ENCODE measurements around the gene LSP1.

DNA sequence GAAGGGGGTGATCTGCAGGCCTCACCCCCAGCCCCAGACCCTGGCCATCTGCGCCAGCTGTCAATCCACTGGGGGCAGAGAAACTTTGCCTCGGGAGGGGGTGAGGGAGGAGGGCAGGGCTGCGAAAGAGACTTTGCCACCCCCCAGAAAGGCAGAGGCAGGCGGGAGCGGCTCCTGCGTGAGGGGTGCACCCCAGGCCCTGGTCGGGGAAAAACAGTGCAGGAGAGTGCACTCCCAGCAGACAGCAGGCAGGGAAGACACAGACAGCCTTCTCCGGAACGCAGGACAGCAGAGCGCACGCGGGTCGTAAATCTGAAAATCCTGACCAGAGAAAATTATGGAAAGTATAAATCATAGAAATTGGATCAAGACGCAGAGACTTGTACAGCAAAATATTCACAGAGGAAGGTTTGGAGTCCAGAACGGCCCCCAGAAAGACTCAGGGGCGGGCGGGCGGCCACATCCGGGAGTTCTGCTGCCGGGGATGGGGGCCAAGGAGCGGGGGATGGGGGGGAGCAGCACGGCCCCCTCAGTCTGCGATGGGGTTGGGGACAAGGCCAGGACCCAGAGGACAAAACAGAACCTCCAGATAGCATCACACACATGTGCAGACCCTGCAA, 86.2 kb downstream of the LSP1 start:
- no peak for TF ChIP-seq CTCF (IDR thresholded peaks at IDR 0.05)
- no peak for TF ChIP-seq POLR2A (IDR thresholded peaks at IDR 0.05; ENCODE audit: low read depth)
- no peak for TF ChIP-seq POLR2AphosphoS5 (IDR thresholded peaks at IDR 0.05)
- TF ChIP-seq EP300 (IDR thresholded peaks at IDR 0.05), result no peak
